ENCODE measurements around the gene PIGH.
A peak's percentile ranks its signal among the peaks of the same experiment; 100 is the strongest.
"Not testable (repeated sequence)": the region's sequence is repeated elsewhere in the genome, so short reads cannot be mapped to it uniquely, and the experiment has no call there.

The PIGH gene

GRCh38 chr14:67599698-67600561, at the start of gene PIGH:
Gene PIGH (minus strand): TSS chr14:67600268. CDS start chr14:67600203, 65 bp downstream.
- peak; percentile 76 to 90 for DNase-seq (ENCODE audit: low read depth in 2 of 2, low spot score in 1 of 2)

- no peak for DNase-seq (ENCODE audit: low read depth in 2 of 2, low spot score in 1 of 2)
These were observed 46.1 kb upstream of the PIGH start for GRCh38 chr14:67646131-67646530.

- no peak for DNase-seq (ENCODE audit: low read depth in 2 of 2, low spot score in 1 of 2)
These were observed 45.3 kb upstream of the PIGH start for GRCh38 chr14:67645414-67645813.

GRCh38 chr14:67644428-67644827, 44.4 kb upstream of the PIGH start:
- no peak for DNase-seq (ENCODE audit: low read depth in 2 of 2, low spot score in 1 of 2)

DNA sequence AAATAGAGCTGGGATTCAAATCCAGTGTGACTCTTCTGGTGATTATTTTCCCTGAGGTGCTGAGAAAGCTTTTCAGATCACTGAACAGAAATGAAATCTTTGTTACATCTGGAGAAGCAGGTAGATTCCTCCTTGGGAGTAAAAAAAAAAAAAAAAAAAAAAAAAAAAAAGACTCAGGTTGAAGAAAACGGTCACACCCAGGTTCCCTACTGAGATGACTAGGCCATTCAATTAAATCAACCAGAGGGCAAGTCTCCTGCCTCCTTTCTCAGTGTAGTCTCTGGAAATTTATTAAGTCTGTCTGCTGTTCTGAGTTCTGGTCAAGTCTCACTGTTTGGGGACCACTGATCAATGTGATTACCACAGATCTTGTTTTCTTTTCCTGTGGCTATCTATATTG, 43.6 kb upstream of the PIGH start:
- no peak for DNase-seq (ENCODE audit: low read depth in 2 of 2, low spot score in 1 of 2)

DNA sequence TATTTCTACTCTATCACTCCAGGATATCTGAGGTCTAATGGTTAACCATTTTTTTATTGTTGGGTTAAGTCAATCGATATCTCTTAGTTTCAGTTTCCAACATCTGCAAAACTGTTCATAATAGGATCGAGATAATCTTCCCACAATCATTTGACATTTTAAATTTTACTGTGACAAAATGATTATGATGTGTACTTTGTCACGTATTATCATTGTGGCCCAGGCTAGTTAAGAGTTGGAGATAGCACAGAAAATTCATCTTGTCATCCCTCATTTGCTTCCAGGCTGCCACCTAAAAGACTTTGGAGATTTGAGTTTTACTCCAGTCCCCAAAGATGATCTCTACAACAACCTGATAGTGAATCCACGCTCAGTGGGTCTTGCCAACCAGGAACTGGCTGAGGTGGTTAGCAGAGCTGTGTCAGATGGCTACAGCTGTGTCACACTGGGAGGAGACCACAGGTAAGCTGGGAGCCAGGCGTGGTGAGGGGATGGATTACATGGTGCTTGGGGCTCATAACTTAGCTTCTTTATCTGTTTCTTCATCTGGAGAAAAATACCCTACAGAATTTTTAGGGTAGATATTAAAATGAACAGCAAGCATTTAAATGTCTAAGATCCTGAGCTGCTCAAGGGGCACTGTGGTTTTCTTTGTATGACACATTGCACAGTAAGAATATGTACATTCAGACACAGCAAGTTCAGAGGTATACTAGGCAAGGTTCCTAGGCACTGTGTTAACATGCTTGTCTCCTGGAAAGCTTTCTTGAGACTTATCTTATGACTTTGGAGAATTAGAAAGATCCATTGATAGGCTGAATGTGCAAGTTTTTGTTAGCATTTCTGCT, 42.1 kb upstream of the PIGH start:
- no peak for DNase-seq (ENCODE audit: low read depth in 2 of 2, low spot score in 1 of 2)

GRCh38 chr14:67641480-67641879, 41.4 kb upstream of the PIGH start:
- DNase-seq (ENCODE audit: low read depth in 2 of 2, low spot score in 1 of 2), result no peak

DNA sequence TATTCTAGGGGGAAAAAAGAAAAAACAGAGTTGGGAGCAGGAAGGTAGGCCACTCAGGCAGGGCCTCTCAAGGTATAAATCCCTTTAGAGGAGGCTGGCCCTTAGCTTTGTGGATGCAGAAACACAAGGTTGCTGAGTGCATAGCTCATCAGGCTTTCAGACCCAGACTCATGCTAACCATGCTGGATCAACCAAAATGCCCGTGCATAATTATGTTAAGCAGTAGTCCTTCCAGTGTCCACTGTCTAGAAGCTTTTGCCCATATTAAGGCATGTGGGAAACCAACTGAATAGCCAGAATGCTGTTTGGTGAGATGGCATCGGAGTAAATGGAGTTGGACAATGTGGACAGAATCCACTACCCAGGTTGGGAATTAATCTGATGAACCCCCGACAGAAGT, 38.6 kb upstream of the PIGH start:
- DNase-seq (ENCODE audit: low read depth in 2 of 2, low spot score in 1 of 2), result no peak

DNA sequence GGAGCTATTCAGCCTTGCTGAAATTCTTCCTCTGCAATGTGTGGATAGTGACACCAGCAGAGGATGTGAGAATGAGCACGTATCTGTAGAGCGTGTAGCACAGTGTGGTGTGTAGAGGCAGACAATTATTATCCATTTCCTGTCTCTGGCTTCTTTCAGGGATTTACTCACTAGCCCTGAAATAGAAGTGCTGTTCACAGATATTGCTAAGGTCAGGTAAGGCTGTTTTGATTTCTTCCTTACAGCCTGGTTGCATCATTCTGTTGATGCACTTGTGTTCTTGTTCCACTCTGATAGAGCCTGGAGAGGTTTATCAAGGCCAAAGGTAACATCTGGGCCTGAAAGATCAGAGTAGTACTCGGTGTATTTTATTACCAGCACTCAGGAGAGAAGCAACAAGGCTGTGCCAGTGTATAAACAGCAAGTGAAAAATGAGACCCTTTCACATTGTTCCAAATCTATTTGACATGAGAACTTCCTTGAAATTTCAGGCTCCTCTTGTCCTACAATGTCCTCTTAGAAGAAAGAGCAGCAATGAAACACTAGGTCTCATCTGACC, 36.4 kb upstream of the PIGH start:
- no peak for DNase-seq (ENCODE audit: low read depth in 2 of 2, low spot score in 1 of 2)

GRCh38 chr14:67633451-67634147, 33.5 kb upstream of the PIGH start:
- no peak for DNase-seq (ENCODE audit: low read depth in 2 of 2, low spot score in 1 of 2)

GRCh38 chr14:67630938-67631337, 30.9 kb upstream of the PIGH start:
- no peak for DNase-seq (ENCODE audit: low read depth in 2 of 2, low spot score in 1 of 2)

DNA sequence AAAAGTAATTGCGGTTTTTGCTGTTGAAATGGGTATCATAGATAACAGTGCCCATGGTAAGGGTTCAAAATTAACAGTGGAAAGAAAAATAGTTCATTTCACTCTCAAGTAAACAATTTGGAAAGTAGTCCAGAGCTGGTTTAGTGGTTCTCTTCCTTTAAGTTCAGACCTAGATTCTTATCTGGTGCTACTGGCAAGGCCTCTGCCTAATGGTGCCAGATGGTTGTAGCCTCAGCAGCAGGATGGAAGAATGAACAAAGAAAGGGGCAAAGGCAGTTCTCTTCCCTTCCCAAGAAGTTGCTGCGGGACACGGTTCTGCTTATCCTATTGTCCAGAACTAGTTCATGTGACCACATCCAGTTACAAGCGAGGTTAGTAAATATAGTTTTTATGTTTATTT, 30.1 kb upstream of the PIGH start:
- no peak for DNase-seq (ENCODE audit: low read depth in 2 of 2, low spot score in 1 of 2)

DNA sequence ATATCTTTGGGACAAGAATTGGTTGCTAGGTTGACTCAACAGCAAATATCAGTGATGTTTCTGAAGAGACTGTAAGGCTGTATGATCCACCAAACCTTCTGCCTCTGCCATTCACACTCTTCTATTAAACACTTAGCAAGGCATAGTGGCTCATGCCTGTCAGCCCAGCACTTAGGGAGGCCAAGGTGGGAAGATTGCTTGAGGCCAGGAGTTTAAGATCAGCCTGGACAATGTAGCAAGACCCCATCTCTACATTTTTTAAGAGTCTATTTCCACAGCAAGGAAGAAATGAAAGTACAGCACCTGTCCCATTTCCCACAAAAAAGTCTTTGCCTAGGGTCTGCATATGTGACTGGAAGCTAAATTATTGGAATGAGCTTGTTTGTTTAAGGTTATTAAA, 27.5 kb upstream of the PIGH start:
- no peak for DNase-seq (ENCODE audit: low read depth in 2 of 2, low spot score in 1 of 2)

DNA sequence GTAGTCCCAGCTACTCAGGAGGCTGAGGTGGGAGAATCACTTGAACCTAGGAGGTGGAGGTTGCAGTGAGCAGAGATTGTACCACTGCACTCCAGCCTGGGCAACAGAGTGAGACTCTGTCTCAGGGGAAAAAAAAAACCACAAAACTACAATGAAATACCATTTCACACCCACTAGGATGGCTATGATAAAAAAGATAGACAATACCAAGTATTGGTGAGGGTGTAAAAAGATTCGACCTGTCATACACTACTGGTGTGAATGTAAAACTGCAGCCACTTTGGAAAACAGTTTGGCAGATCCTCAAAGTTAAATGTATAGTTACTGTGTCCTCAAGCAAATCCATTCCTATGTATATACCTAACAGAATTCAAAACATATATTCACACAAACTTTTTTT, 26.1 kb upstream of the PIGH start:
- not testable (repeated sequence) for DNase-seq (ENCODE audit: low read depth in 2 of 2, low spot score in 1 of 2)

- no peak for DNase-seq (ENCODE audit: low read depth in 2 of 2, low spot score in 1 of 2)
These were observed 23.0 kb upstream of the PIGH start for GRCh38 chr14:67623114-67623513.

DNA sequence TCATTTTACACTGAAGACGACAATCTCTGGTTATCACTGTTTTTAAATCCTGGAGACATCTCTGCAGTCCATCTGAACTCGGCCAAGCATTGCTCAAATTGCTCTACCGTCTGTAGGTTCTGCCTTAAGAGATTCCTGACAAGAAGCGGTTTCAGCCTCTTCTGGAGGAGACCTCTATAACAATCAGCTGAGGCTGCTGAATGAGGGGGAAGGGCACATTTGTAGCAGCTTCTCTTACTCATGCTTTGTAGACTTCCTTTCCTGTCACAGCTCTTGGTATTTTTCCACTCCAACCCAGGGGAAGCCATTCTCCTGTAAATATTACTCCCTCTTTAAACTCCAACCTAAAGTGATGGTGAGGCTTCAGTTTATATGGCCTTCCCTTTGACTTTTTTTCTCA, 22.6 kb upstream of the PIGH start:
- no peak for DNase-seq (ENCODE audit: low read depth in 2 of 2, low spot score in 1 of 2)

GRCh38 chr14:67620217-67620785, 20.2 kb upstream of the PIGH start:
- DNase-seq (ENCODE audit: low read depth in 2 of 2, low spot score in 1 of 2), result no peak

DNA sequence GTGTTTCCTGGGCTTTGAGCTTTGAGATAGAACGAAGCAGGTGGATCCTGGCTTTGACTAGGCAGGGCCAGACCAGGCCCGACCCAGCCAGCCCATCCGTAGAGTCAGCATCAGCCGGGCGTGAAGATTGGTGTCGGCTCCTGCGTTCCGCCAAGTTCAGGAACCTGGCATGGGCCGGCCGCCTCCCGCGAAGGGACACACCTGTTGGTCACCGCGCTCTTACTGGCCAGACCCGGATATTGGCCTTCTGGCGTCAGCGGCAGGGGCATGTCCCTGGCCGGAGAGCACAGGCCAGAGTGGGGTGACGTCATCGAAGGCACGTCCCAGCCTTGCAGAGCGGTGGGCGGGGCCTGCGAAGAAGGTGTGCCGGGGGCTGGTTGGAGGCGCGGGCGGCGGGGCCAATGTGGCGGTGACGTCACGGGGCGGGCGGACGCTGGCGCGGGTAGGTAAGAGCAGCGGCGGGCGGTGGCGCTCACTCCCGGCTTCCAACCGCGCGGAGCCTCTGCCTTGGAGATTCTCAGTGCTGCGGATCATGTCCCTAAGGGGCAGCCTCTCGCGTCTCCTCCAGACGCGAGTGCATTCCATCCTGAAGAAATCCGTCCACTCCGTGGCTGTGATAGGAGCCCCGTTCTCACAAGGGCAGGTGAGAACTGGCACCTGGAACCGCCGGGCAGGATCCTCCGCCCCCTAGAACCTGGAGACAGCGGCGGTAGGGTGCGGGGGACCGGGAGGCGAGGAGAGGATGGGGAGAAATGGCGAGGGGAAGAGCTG, 19.6 kb upstream of the PIGH start, which contains the start of gene ARG2:
Gene ARG2, plus strand, starts transcription at position 475 of the 771 bp plus-strand sequence. Its CDS starts 58 bp downstream, at position 533.
- peak; percentile 95 to 97 for DNase-seq (ENCODE audit: low read depth in 2 of 2, low spot score in 1 of 2)

DNA sequence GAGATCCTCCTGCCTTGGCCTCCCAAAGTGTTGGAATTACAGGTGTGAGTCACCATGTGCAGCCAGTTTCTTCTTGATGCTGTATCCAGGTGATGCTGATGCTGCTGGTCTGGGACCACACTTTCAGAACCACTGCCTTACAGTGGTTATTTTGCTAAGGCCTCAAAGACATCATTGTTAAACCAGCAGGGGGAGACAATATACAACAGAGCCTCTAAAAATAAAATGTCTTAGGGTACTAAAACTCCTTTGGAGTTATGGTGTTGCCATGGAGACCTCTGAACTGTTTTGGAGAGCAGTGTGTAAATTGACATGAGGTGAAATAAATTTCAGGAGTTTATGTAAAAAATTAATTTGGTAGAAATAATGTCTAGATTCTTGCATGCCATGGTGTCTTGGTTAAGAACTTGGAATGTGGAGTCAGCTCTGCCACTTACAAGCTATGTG, 18.6 kb upstream of the PIGH start:
- no peak for DNase-seq (ENCODE audit: low read depth in 2 of 2, low spot score in 1 of 2)

GRCh38 chr14:67610491-67610890, 10.4 kb upstream of the PIGH start:
- DNase-seq (ENCODE audit: low read depth in 2 of 2, low spot score in 1 of 2), result no peak
